Calu3 (cell line): ENCODE measurements around the gene CORO1C. TPM values are rescaled to one million over a fixed set of nuclear protein-coding genes. Genes with fewer than 3 reads are reported as not detected.

Source experiments
- BruUV-seq: library from RNA; stranded (reverse); fragments of 400-500 nt; replicated peaks from 2 replicates; lab custom pipeline; 2021; lab: Mats Ljungman, UMichigan
- CTCF ChIA-PET: fragments of 300-600 bp; sonication (Branson Sonifier 250); formaldehyde crosslinking; loops from one replicate; lab custom pipeline; 2022; ENCODE audit warnings: antibody characterized with exemption; lab: Charles Lee
- DNase-seq: peaks from one replicate; pipeline ENCODE4 v3.0.0; 2022
- H3K27ac Mint-ChIP-seq: one replicate; pipeline ENCODE4 v1.8.0; 2022; ENCODE audit warnings: mixed read lengths; ENCODE audit not compliant: unreplicated experiment
- H3K27me3 Mint-ChIP-seq: one replicate; pipeline ENCODE4 v1.8.0; 2022; ENCODE audit warnings: mixed read lengths; ENCODE audit not compliant: unreplicated experiment
- H3K36me3 Mint-ChIP-seq: one replicate; pipeline ENCODE4 v1.8.0; 2022; ENCODE audit warnings: mild to moderate bottlenecking, moderate library complexity, mixed read lengths; ENCODE audit not compliant: insufficient read depth, unreplicated experiment
- H3K4me1 Mint-ChIP-seq: one replicate; pipeline ENCODE4 v1.8.0; 2022; ENCODE audit warnings: mild to moderate bottlenecking, low read depth, mixed read lengths; ENCODE audit not compliant: unreplicated experiment
- H3K4me3 Mint-ChIP-seq: one replicate; pipeline ENCODE4 v1.8.0; 2022; ENCODE audit warnings: mild to moderate bottlenecking, low read depth, moderate library complexity, mixed read lengths; ENCODE audit not compliant: unreplicated experiment
- H3K9me3 Mint-ChIP-seq: one replicate; pipeline ENCODE4 v1.8.0; 2022; ENCODE audit warnings: low read depth, mixed read lengths; ENCODE audit not compliant: unreplicated experiment
- CTCF ChIP-seq: fragments of 200-600 bp; IDR thresholded peaks from one replicate; pipeline ENCODE4 v1.8.0; 2022; ENCODE audit warnings: antibody characterized with exemption; ENCODE audit not compliant: unreplicated experiment
- intact Hi-C: fragments of 100-400 bp; cut with micrococcal nuclease; formaldehyde crosslinking; loops from one replicate; pipeline ENCODE4 v1.10.0; 2022; ENCODE audit not compliant: unreplicated experiment
- total RNA-seq: library from RNA; stranded (reverse); gene quantifications from 2 replicates; pipeline ENCODE4 v1.2.3, GENCODE V29; 2022

The CORO1C gene
- total RNA-seq, 1 experiment from 2014 or later = 252 TPM

GRCh38 chr12:108694812-108695278 is 36.5 kb downstream of the CORO1C start:
- no peak overlapping the region for H3K4me3 Mint-ChIP-seq
- H3K36me3 Mint-ChIP-seq = peaks cover 66% of the 10 kb centered on the region
- H3K27me3 Mint-ChIP-seq = no peaks in the 10 kb centered on the region
- intact Hi-C loops = no loop called here
- no TSS peak for BruUV-seq
- H3K27ac Mint-ChIP-seq = no peak overlapping the region
- peaks cover 2% of the 10 kb centered on the region for H3K9me3 Mint-ChIP-seq
- DNase-seq = no peak
- no peak for TF ChIP-seq CTCF
- CTCF ChIA-PET = no interaction called here
- peaks cover 69% of the 10 kb centered on the region for H3K4me1 Mint-ChIP-seq

GRCh38 chr12:108693751-108694150 is 37.6 kb downstream of the CORO1C start:
- Mint-ChIP-seq H3K27ac (peak overlapping the region; percentile 77), H3K36me3 (peaks cover 66% of the 10 kb centered on the region), H3K27me3 (no peaks in the 10 kb centered on the region), H3K4me1 (peaks cover 78% of the 10 kb centered on the region), H3K9me3 (peaks cover 2% of the 10 kb centered on the region), H3K4me3 (no peak overlapping the region)
- BruUV-seq = no TSS peak
- CTCF ChIA-PET = interaction anchor here (0.7 kb wide), 2 partner anchors 23 to 57 kb away, joined by 3 to 7 read pairs; no protein-coding TSS in a partner anchor
- DNase-seq = no peak
- TF ChIP-seq CTCF = no peak
- intact Hi-C loops = no loop called here

- peaks cover 66% of the 10 kb centered on the region for H3K36me3 Mint-ChIP-seq
- H3K4me3 Mint-ChIP-seq = no peak overlapping the region
- peaks cover 78% of the 10 kb centered on the region for H3K4me1 Mint-ChIP-seq
- CTCF ChIA-PET = interaction anchor here (0.7 kb wide), 1 partner anchor 22 kb away, joined by 3 read pairs; no protein-coding TSS in a partner anchor
- no peak for TF ChIP-seq CTCF
- no peaks in the 10 kb centered on the region for H3K27me3 Mint-ChIP-seq
- intact Hi-C loops = no loop called here
- no TSS peak for BruUV-seq
- H3K27ac Mint-ChIP-seq = peak overlapping the region; percentile 77
- H3K9me3 Mint-ChIP-seq = peaks cover 2% of the 10 kb centered on the region
- DNase-seq = no peak
Measured at GRCh38 chr12:108693186-108693730, 38.1 kb downstream of the CORO1C start.

- H3K36me3 Mint-ChIP-seq = peaks cover 62% of the 10 kb centered on the region
- H3K4me3 Mint-ChIP-seq = peak overlapping the region; percentile 51
- DNase-seq = no peak
- peak overlapping the region; percentile 77 for H3K27ac Mint-ChIP-seq
- CTCF ChIA-PET = interaction anchor here (0.6 to 1.9 kb wide), 4 partner anchors 10 to 78 kb away, joined by 4 to 7 read pairs (median 5); no protein-coding TSS in a partner anchor
- peaks cover 2% of the 10 kb centered on the region for H3K9me3 Mint-ChIP-seq
- no TSS peak for BruUV-seq
- peaks cover 69% of the 10 kb centered on the region for H3K4me1 Mint-ChIP-seq
- H3K27me3 Mint-ChIP-seq = no peaks in the 10 kb centered on the region
- no peak for TF ChIP-seq CTCF
- intact Hi-C loops = loop anchor here (2.0 kb wide), 2 partner anchors 27 to 31 kb away; no protein-coding TSS in a partner anchor
Measured at GRCh38 chr12:108691998-108692808, 39.1 kb downstream of the CORO1C start.
